ENCODE results near the gene PCDH15.

The PCDH15 gene

GRCh38 chr10:53894145-53894544 is 906.9 kb downstream of the PCDH15 start:
- TF ChIP-seq CTCF (IDR thresholded peaks at IDR 0.05; ENCODE audit: insufficient read depth, low read length, poor library complexity, severe bottlenecking): no peak
- H3K27me3 ChIP-seq (replicated peaks; ENCODE audit: control insufficient read depth, insufficient read depth, low read length): no peaks in the 10 kb centered on the region
- no peaks in the 10 kb centered on the region for H3K36me3 ChIP-seq (ENCODE audit: control insufficient read depth, insufficient read depth, low read length)
- H3K4me3 ChIP-seq (replicated peaks; ENCODE audit: low read depth, low read length): no peak overlapping the region
- DNase-seq (ENCODE audit: extremely low read depth, insufficient read length): no peak

- no peak for TF ChIP-seq CTCF (IDR thresholded peaks at IDR 0.05; ENCODE audit: insufficient read depth, low read length, poor library complexity, severe bottlenecking)
- H3K27me3 ChIP-seq (replicated peaks; ENCODE audit: control insufficient read depth, insufficient read depth, low read length): no peaks in the 10 kb centered on the region
- DNase-seq (ENCODE audit: extremely low read depth, insufficient read length): no peak
- no peak overlapping the region for H3K4me3 ChIP-seq (replicated peaks; ENCODE audit: low read depth, low read length)
- H3K36me3 ChIP-seq (ENCODE audit: control insufficient read depth, insufficient read depth, low read length): no peaks in the 10 kb centered on the region
Observed at GRCh38 chr10:53893061-53893460, 908.0 kb downstream of the PCDH15 start.

DNA sequence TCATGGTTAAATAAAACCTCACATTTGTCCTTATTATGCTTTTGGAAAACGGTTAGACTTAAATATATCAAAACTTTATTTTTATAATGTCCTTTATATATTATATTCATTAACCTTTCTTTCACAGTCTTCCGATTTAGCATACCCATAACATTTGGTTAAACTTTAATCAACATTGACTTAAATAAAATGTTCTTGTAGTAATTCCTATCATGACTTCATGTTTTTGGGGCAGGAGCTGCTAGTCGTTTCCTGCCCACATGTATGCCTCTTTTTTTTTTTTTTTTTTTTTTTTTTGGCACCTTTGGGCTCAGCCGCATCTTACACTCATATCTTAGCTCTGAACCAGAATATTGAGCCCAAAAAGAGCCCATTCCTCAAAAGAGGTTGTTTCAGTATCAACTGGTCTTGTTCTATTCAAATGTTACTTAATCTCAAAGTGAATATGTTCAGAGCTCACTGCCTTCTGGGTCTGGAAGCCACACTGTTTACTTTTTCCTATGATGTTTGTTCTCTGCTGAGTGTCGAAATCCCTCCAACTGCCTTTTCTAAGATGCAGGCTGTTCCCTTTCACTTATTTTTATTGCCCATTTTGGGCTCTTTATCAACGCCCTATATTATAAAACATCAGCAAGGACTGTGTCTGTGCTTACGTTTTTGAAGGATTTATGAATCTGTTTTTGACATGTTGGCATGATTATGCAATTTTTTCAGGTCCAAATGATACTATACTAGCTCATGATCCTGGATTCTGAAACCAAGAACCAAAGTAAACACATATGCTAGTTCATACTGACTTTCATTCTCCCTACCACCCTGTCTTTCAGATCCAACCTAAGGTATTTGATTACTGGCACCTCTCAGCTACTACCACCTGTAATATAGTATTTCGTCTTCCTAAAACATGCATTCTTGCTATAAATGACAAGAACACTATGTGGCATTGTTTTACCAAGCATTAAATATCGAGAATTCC is 914.4 kb downstream of the PCDH15 start:
- TF ChIP-seq CTCF (IDR thresholded peaks at IDR 0.05; ENCODE audit: insufficient read depth, low read length, poor library complexity, severe bottlenecking): no peak
- no peak for DNase-seq (ENCODE audit: extremely low read depth, insufficient read length)
- no peaks in the 10 kb centered on the region for H3K27me3 ChIP-seq (replicated peaks; ENCODE audit: control insufficient read depth, insufficient read depth, low read length)

DNA sequence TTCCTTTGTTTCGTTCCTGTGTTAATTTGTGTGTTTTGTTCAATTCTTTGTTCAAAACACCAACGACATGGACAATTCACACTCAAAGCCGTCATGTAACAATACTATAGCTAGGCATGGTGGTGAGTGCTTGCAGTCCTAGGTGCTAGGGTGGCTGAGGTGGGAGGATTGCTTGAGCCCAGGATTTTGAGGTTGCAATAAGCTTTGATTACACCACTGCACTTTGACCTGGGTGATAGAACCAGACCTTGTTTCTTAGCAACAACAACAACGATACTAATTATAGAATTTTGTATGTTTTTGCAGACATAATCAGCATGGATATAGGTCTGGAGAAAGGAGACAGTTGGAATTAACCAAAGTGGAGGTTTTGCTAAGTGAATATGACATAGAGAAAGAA is 936.2 kb downstream of the PCDH15 start:
- Histone ChIP-seq H3K36me3 (ENCODE audit: control insufficient read depth, insufficient read depth, low read length) (no peaks in the 10 kb centered on the region), H3K4me3 (replicated peaks; ENCODE audit: low read depth, low read length) (no peak overlapping the region), H3K27me3 (replicated peaks; ENCODE audit: control insufficient read depth, insufficient read depth, low read length) (no peaks in the 10 kb centered on the region)
- no peak for DNase-seq (ENCODE audit: extremely low read depth, insufficient read length)
- no peak for TF ChIP-seq CTCF (IDR thresholded peaks at IDR 0.05; ENCODE audit: insufficient read depth, low read length, poor library complexity, severe bottlenecking)

More for the DNA sequence above, 914.4 kb downstream of the PCDH15 start:
- no peaks in the 10 kb centered on the region for H3K36me3 ChIP-seq (ENCODE audit: control insufficient read depth, insufficient read depth, low read length)
- no peak overlapping the region for H3K4me3 ChIP-seq (replicated peaks; ENCODE audit: low read depth, low read length)

- DNase-seq (ENCODE audit: extremely low read depth, insufficient read length): no peak
- H3K4me3 ChIP-seq (replicated peaks; ENCODE audit: low read depth, low read length): no peak overlapping the region
- H3K36me3 ChIP-seq (ENCODE audit: control insufficient read depth, insufficient read depth, low read length): no peaks in the 10 kb centered on the region
- H3K27me3 ChIP-seq (replicated peaks; ENCODE audit: control insufficient read depth, insufficient read depth, low read length): no peaks in the 10 kb centered on the region
- no peak for TF ChIP-seq CTCF (IDR thresholded peaks at IDR 0.05; ENCODE audit: insufficient read depth, low read length, poor library complexity, severe bottlenecking)
Observed at GRCh38 chr10:53852450-53853175, 948.4 kb downstream of the PCDH15 start.

All from GM06990 (cell line).